H9 (cell line): ENCODE results near the gene ABHD3. TPM values are rescaled to one million over a fixed set of nuclear protein-coding genes. Genes with fewer than 3 reads are reported as not detected.

ENCODE experiments used
- DNase-seq: peaks from one replicate; pipeline ENCODE4 v3.0.0-alpha.2; 2017
- H2AFZ ChIP-seq: one replicate; pipeline ENCODE4 v1.6.1; 2013; ENCODE audit warnings: mild to moderate bottlenecking, low read length, control low read depth, moderate library complexity
- H2AK5ac ChIP-seq: 2 replicates; pipeline ENCODE4 v1.6.1; 2013; ENCODE audit warnings: low read length, control low read depth, mixed read lengths; ENCODE audit not compliant: insufficient read length
- H2BK120ac ChIP-seq: one replicate; pipeline ENCODE4 v1.6.1; 2013; ENCODE audit warnings: low read depth, mild to moderate bottlenecking, low read length, control low read depth, inconsistent platforms; ENCODE audit not compliant: poor library complexity, severe bottlenecking
- H2BK12ac ChIP-seq: 2 replicates; pipeline ENCODE4 v1.6.1; 2013; ENCODE audit warnings: low read length, control low read depth, mixed read lengths, low read depth; ENCODE audit not compliant: insufficient read length
- H2BK15ac ChIP-seq: 2 replicates; pipeline ENCODE4 v1.6.1; 2013; ENCODE audit warnings: low read depth, low read length, control low read depth
- H2BK20ac ChIP-seq: one replicate; pipeline ENCODE4 v1.6.1; 2013; ENCODE audit warnings: low read depth, mild to moderate bottlenecking, low read length, control low read depth, inconsistent platforms; ENCODE audit not compliant: poor library complexity, severe bottlenecking
- H2BK5ac ChIP-seq: 2 replicates; pipeline ENCODE4 v1.6.1; 2013; ENCODE audit warnings: low read length, control low read depth, mixed read lengths; ENCODE audit not compliant: insufficient read length
- H3K14ac ChIP-seq: 2 replicates; pipeline ENCODE4 v1.6.1; 2013; ENCODE audit warnings: low read length, control low read depth; ENCODE audit not compliant: insufficient read depth
- H3K18ac ChIP-seq: 2 replicates; pipeline ENCODE4 v1.6.1; 2013; ENCODE audit warnings: low read depth, mild to moderate bottlenecking, mixed read lengths, low read length, control low read depth; ENCODE audit not compliant: insufficient read length
- H3K23ac ChIP-seq: 2 replicates; pipeline ENCODE4 v1.6.1; 2013; ENCODE audit warnings: low read length, control low read depth, mixed read lengths, low read depth; ENCODE audit not compliant: insufficient read length
- H3K23me2 ChIP-seq: 2 replicates; pipeline ENCODE4 v1.6.1; 2013; ENCODE audit warnings: low read depth, mild to moderate bottlenecking, mixed read lengths, low read length, control low read depth; ENCODE audit not compliant: insufficient read length, poor library complexity, severe bottlenecking
- H3K27ac ChIP-seq: 2 replicates; pipeline ENCODE4 v1.5.1; 2013; ENCODE audit warnings: low read length, control low read depth, mixed read lengths, low read depth; ENCODE audit not compliant: insufficient read length
- H3K27me3 ChIP-seq: 2 replicates; pipeline ENCODE4 v1.6.1; 2013; ENCODE audit warnings: low read length, control low read depth, inconsistent platforms; ENCODE audit not compliant: insufficient read depth
- H3K4ac ChIP-seq: 2 replicates; pipeline ENCODE4 v1.6.1; 2013; ENCODE audit warnings: low read depth, mild to moderate bottlenecking, control low read depth, inconsistent platforms, low read length, moderate library complexity
- H3K4me1 ChIP-seq: 2 replicates; pipeline ENCODE4 v1.6.1; 2013; ENCODE audit warnings: low read length, control low read depth, inconsistent platforms; ENCODE audit not compliant: insufficient read depth
- H3K4me2 ChIP-seq: 2 replicates; pipeline ENCODE4 v1.6.1; 2013; ENCODE audit warnings: low read length, control low read depth, mixed read lengths; ENCODE audit not compliant: insufficient read length, insufficient read depth
- H3K56ac ChIP-seq: 2 replicates; pipeline ENCODE4 v1.6.1; 2013; ENCODE audit warnings: low read depth, mild to moderate bottlenecking, mixed read lengths, low read length, control low read depth; ENCODE audit not compliant: insufficient read length
- H3K79me1 ChIP-seq: 2 replicates; pipeline ENCODE4 v1.6.1; 2013; ENCODE audit warnings: low read depth, mild to moderate bottlenecking, moderate library complexity, low read length, control low read depth, inconsistent platforms; ENCODE audit not compliant: insufficient read depth, poor library complexity, severe bottlenecking
- H3K79me2 ChIP-seq: 2 replicates; pipeline ENCODE4 v1.6.1; 2013; ENCODE audit warnings: low read length, control low read depth, inconsistent platforms; ENCODE audit not compliant: insufficient read depth
- H3K9ac ChIP-seq: 2 replicates; pipeline ENCODE4 v1.6.1; 2013; ENCODE audit warnings: low read length, control low read depth, mixed read lengths; ENCODE audit not compliant: insufficient read length; ENCODE audit errors: extremely low read depth
- H3K9me3 ChIP-seq: one replicate; pipeline ENCODE4 v1.6.1; 2013; ENCODE audit warnings: low read depth, low read length, inconsistent platforms; ENCODE audit not compliant: control insufficient read depth
- H3T11ph ChIP-seq: one replicate; pipeline ENCODE4 v1.6.1; 2013; ENCODE audit warnings: mild to moderate bottlenecking, low read length, control low read depth, inconsistent platforms
- H4K20me1 ChIP-seq: one replicate; pipeline ENCODE4 v1.6.1; 2013; ENCODE audit not compliant: control insufficient read depth, insufficient read length, insufficient read depth
- H4K5ac ChIP-seq: 2 replicates; pipeline ENCODE4 v1.6.1; 2013; ENCODE audit warnings: low read depth, mild to moderate bottlenecking, mixed read lengths, low read length, control low read depth; ENCODE audit not compliant: insufficient read length
- H4K8ac ChIP-seq: replicated peaks from 2 replicates; pipeline ENCODE4 v1.6.1; 2013; ENCODE audit warnings: low read length, control low read depth, mixed read lengths, low read depth; ENCODE audit not compliant: insufficient read length
- H4K91ac ChIP-seq: 2 replicates; pipeline ENCODE4 v1.6.1; 2013; ENCODE audit warnings: low read depth, mild to moderate bottlenecking, moderate library complexity, mixed read lengths, low read length, control low read depth; ENCODE audit not compliant: insufficient read length
- H3K27ac Mint-ChIP-seq, 3 experiments: 2 replicates in 2 of 3; 3 replicates in 1 of 3; pipeline ENCODE4 v1.8.0; 2020 to 2021; ENCODE audit warnings: mixed read lengths in 3 of 3, mild to moderate bottlenecking in 1 of 3, moderate library complexity in 1 of 3
- H3K27me3 Mint-ChIP-seq: 2 replicates; pipeline ENCODE4 v1.8.0; 2021; ENCODE audit warnings: low read depth, mild to moderate bottlenecking, moderate library complexity, mixed read lengths
- H3K36me3 Mint-ChIP-seq, 3 experiments: 2 replicates in 2 of 3; 3 replicates in 1 of 3; pipeline ENCODE4 v1.8.0; 2020 to 2021; ENCODE audit warnings: low read depth in 3 of 3, mixed read lengths in 3 of 3; ENCODE audit not compliant: insufficient read depth in 1 of 3
- H3K4me1 Mint-ChIP-seq, 2 experiments: 2 replicates each; pipeline ENCODE4 v1.8.0; 2020; ENCODE audit warnings: mixed read lengths in 2 of 2
- H3K4me3 Mint-ChIP-seq, 2 experiments: 2 replicates in 1 of 2; 3 replicates in 1 of 2; pipeline ENCODE4 v1.8.0; 2020 to 2021; ENCODE audit warnings: mild to moderate bottlenecking in 2 of 2, mixed read lengths in 2 of 2, moderate library complexity in 1 of 2
- H3K9me3 Mint-ChIP-seq, 2 experiments: 2 replicates in 1 of 2; 3 replicates in 1 of 2; pipeline ENCODE4 v1.8.0; 2020; ENCODE audit warnings: mild to moderate bottlenecking in 2 of 2, mixed read lengths in 2 of 2, moderate library complexity in 1 of 2
- WGBS: extraction: QIAGEN DNeasy Blood & Tissue Kit; methylation state at CpG from one replicate; pipeline ENCODE4 v1.1.7; 2013; ENCODE audit warnings: missing lambda C conversion rate, low lambda C conversion rate, mixed read lengths; ENCODE audit not compliant: insufficient read length; ENCODE audit errors: extremely low coverage; 5-methylcytosine and 5-hydroxymethylcytosine counted together
- total RNA-seq: library from RNA; stranded (reverse); gene quantifications from 2 replicates; pipeline ENCODE4 v1.2.1, GENCODE V29; 2021
- TF ChIP-seq, protein P1 (sequence below): fragments of 200-600 bp; sonication (generic); conservative IDR thresholded peaks from 3 replicates; pipeline ENCODE4 v1.8.0; 2021; ENCODE audit warnings: antibody characterized with exemption, mild to moderate bottlenecking

ABHD3 gene
- total RNA-seq, 1 experiment from 2014 or later, result 12.0 TPM

DNA sequence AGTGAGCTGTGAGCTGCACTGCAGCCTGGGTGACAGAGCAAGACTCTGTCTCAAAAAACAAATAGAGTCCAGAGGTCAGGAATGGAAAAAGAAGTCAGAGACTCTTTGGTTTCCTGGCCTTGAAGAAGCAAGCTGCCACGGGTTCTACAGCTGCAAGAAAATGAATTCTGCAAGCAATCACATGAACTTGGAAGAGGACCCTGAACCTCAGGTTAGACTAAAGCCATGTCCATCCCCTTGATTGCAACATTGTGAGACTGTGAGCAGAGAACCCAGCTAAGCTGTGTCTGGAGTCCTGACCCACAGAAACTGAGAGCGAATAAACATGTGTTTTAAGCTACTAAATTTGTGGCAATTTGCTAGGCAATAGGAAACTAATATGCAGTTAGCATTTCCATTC is 23.1 kb upstream of the ABHD3 start:
- no peak overlapping the region for H3K56ac ChIP-seq

More for the DNA sequence above, 23.1 kb upstream of the ABHD3 start:
- H2BK120ac ChIP-seq, result no peak overlapping the region
- Mint-ChIP-seq H3K27me3 (no peaks in the 10 kb centered on the region), H3K36me3 (no peaks in the 10 kb centered on the region), H3K4me3 (no peak overlapping the region), H3K27ac (peak overlapping the region in 1 of 3 experiments; percentile 84; a peak in 1 of 7 replicates), H3K4me1 (no peaks in the 10 kb centered on the region), H3K9me3 (no peaks in the 10 kb centered on the region)
- no peak overlapping the region for H3K9ac ChIP-seq
- H2BK20ac ChIP-seq, result no peak overlapping the region
- TF ChIP-seq, protein P1, sequence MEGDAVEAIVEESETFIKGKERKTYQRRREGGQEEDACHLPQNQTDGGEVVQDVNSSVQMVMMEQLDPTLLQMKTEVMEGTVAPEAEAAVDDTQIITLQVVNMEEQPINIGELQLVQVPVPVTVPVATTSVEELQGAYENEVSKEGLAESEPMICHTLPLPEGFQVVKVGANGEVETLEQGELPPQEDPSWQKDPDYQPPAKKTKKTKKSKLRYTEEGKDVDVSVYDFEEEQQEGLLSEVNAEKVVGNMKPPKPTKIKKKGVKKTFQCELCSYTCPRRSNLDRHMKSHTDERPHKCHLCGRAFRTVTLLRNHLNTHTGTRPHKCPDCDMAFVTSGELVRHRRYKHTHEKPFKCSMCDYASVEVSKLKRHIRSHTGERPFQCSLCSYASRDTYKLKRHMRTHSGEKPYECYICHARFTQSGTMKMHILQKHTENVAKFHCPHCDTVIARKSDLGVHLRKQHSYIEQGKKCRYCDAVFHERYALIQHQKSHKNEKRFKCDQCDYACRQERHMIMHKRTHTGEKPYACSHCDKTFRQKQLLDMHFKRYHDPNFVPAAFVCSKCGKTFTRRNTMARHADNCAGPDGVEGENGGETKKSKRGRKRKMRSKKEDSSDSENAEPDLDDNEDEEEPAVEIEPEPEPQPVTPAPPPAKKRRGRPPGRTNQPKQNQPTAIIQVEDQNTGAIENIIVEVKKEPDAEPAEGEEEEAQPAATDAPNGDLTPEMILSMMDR, result no peak
- no peaks in the 10 kb centered on the region for H3K27me3 ChIP-seq
- no peaks in the 10 kb centered on the region for H3K4me1 ChIP-seq
- no peaks in the 10 kb centered on the region for H3K79me2 ChIP-seq
- no peak overlapping the region for H3K18ac ChIP-seq
- H2BK5ac ChIP-seq, result no peak overlapping the region
- H4K91ac ChIP-seq, result no peak overlapping the region
- H4K8ac ChIP-seq, result no peak overlapping the region
- no peak overlapping the region for H2AFZ ChIP-seq
- H3T11ph ChIP-seq, result no peak overlapping the region
- no peak overlapping the region for H3K23ac ChIP-seq
- WGBS, result no CpG with 5 or more reads among the region's 2 CpGs
- H3K23me2 ChIP-seq, result no peaks in the 10 kb centered on the region
- H3K14ac ChIP-seq, result no peak overlapping the region
- no peak overlapping the region for H2BK12ac ChIP-seq
- H4K20me1 ChIP-seq, result no peaks in the 10 kb centered on the region
- H4K5ac ChIP-seq, result no peak overlapping the region
- no peaks in the 10 kb centered on the region for H3K79me1 ChIP-seq
- no peak overlapping the region for H2BK15ac ChIP-seq
- H3K27ac ChIP-seq, result no peak overlapping the region
- H3K4me2 ChIP-seq, result no peak overlapping the region
- no peaks in the 10 kb centered on the region for H3K9me3 ChIP-seq
- no peak overlapping the region for H3K4ac ChIP-seq
- no peak overlapping the region for H2AK5ac ChIP-seq
- no peak for DNase-seq
